HG03280 (cell line): Measurements from ENCODE around the gene GHSR.

ENCODE experiments used
- ATAC-seq: cut with Tn5 transposase; IDR thresholded peaks from one replicate; pipeline ENCODE4 v1.9.1; 2021; ENCODE audit warnings: mild to moderate bottlenecking, moderate library complexity; ENCODE audit not compliant: unreplicated experiment

GHSR gene

DNA sequence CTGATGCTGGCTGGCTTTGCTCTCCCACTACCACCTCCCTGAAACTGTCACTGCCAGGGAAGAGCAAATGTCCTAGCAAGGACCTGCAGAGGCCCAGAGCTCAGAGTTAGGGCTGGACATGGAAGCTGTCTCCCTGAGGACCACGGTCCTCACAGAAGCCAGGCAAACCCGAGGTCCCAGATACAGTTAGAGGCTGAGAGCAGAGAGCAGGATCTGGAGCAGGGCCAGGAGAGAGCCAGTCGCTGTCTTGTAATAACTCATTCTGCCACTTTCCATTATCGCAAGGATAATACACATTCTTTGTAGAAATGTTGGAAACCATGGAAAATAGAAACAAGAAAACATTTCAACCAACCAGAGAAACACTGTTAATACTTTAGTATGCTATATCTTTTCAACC is 10.1 kb downstream of the GHSR start:
- ATAC-seq, result no peak

- ATAC-seq, result no peak
Observed at GRCh38 chr3:172437713-172438112, 10.5 kb downstream of the GHSR start.

DNA sequence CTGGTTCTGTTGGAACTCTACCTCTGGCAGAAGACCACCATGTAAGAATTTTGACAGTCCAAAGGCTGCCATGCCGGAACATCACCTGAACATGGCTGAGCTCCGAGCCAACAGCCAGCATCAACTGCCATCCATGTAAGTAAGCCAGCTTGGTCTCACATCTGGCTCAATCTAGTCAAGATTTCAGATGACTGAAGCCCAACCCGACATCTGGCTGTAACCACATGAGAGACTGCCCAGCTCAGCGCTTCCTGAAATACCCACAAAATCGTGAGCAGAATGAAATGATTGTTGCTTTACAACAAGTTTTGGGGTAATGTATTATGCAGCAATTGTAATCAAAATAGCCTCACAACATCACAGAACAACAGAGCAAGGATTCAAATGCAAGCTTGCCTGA is 32.9 kb downstream of the GHSR start:
- no peak for ATAC-seq

DNA sequence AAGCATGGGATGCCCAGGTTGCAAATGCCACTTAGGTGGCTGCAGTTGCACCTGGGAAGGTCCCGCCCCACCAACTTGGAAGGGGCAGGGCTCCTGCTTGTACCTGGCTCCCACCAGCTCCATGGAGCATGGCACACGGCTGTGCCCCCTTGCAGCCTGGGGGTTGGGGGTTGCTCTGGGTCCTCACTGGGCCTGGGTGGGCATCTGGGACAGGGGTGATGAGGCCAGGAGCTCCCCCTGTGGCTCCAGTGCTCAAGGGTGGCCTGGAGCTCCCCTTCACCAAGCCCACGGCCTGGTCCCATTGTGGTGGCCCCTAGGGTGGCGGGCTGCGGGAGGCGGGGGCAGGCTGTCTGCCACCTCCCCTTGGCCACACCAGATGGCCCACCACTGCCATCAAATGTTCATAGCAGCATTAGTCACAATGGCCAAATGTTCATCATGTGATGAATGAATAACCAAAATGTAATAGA is 36.7 kb downstream of the GHSR start:
- no peak for ATAC-seq

GRCh38 chr3:172410702-172411477 is 37.4 kb downstream of the GHSR start:
- ATAC-seq, result no peak

DNA sequence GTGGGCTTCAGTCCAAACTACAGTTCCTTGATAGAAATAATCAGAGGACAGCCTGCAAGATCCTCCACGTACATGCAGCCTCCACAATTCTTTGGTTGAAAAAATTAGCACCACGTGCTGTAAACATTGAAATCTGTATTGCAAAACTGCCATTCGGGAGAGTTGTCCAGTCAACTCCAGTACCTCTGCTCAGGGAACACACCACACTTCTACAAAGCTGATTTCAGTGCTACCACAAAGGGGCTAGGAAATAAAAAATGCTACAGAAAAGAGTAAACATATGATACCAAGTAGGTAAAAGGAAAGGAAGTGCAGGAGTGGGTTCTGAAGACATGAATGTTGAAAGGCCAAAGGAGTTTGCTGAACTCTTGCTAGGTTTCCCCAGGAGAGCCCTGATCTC is 40.4 kb downstream of the GHSR start:
- no peak for ATAC-seq

DNA sequence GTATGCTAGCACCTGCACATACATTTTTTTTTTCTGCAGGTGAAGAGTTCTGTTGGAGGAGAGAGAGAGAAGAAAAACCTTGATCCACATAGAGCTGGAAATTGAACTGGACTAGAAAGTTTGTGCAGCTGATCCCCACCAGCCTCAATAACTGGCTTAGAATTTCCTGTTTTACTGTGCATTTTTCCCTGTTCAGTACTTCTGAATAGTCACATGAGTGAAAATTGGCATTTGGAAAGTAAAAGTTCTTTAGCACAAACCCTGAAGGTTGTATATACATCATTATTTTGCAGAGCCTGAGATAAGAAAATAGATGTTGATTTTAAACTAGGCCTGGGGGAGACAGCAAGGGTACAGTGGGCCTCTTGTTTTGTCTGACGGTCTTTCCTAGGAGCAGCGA is 42.3 kb downstream of the GHSR start:
- ATAC-seq, result no peak

- no peak for ATAC-seq
Observed at GRCh38 chr3:172404237-172404962, 43.9 kb downstream of the GHSR start.

GRCh38 chr3:172402892-172403643 is 45.2 kb downstream of the GHSR start:
- no peak for ATAC-seq

DNA sequence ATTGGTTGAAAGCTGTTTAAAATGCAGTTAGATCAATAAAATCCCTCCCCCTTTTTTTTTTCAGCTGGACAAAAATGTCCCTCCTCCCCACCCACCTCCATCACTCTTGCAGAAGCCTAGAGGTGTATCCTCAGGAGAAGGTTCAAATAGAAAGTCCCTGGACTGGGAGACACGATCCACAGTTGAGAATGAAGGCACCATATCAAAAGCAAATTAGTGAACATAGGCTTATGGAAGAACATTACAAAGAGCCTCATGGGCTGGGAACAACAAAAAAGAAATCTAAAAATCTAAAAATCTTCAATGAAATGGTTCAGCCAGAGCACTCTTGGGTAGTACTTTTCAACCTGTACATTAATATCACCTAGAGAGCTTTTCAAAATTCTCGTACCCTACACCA is 46.2 kb downstream of the GHSR start:
- ATAC-seq, result no peak

DNA sequence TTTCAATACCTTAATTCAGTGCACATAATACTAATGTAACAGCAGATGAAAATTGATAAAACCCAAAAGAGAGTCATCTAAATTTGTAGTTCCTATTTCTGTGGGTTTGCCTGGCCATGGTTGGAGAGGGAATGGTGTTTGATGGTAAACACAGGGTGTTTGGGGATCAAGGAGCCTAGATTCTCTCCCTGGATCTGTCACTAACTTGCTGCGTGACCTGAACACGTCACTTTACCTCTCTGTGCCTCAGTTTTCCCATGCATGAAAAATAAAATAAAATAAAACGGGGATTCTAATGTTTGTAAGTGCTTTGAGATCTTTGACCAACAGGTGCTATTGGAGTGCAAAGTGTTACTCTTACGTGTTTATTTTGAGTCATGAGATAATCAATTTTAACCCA is 49.8 kb downstream of the GHSR start:
- no peak for ATAC-seq

- no peak for ATAC-seq
Observed at GRCh38 chr3:172397716-172398405, 50.4 kb downstream of the GHSR start.

DNA sequence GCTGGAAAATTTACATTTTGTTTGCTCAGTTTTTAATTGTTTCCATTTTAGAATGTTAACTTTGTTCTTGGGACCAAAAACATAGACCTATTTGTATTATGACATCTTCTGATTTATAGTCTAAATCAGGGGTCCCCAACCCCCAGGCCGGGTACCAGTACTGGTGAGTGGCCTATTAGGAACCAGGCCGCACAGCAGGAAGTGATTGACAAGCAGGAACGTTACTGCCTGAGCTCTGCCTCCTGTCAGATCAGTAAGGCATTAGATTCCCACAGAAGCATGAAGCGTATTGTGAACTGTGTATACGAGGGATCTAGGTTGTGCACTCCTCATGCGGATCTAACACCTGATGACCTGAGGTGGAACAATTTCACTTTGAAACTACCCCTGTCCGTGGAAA is 51.9 kb downstream of the GHSR start:
- ATAC-seq, result no peak

- ATAC-seq, result no peak
Observed at GRCh38 chr3:172394692-172395091, 53.6 kb downstream of the GHSR start.
